ENCODE measurements around the gene PCDHGC5.

The PCDHGC5 gene

GRCh38 chr5:141488591-141489561 lies at the start of gene PCDHGC5:
Gene PCDHGC5, plus strand, starts transcription at chr5:141489081. Its CDS starts 160 bp downstream, at chr5:141489241.
- no peak for DNase-seq (ENCODE audit: low read depth in 2 of 2)

GRCh38 chr5:141439411-141440141 lies 49.3 kb upstream of the PCDHGC5 start:
- DNase-seq (ENCODE audit: low read depth in 2 of 2): no peak

GRCh38 chr5:141440341-141440740 lies 48.5 kb upstream of the PCDHGC5 start:
- DNase-seq (ENCODE audit: low read depth in 2 of 2): no peak

- DNase-seq (ENCODE audit: low read depth in 2 of 2): no peak
Observed at GRCh38 chr5:141441571-141442170, 47.2 kb upstream of the PCDHGC5 start.

- no peak for DNase-seq (ENCODE audit: low read depth in 2 of 2)
Observed at GRCh38 chr5:141465351-141465750, 23.5 kb upstream of the PCDHGC5 start.

- DNase-seq (ENCODE audit: low read depth in 2 of 2): no peak
Observed at GRCh38 chr5:141475625-141476131, 13.2 kb upstream of the PCDHGC5 start, which contains the start of gene PCDHGC3. Gene PCDHGC3, plus strand, starts transcription at chr5:141475966. Its CDS starts 151 bp downstream, at chr5:141476117.

- DNase-seq (ENCODE audit: low read depth in 2 of 2): no peak
Observed at GRCh38 chr5:141476132-141476911, 12.6 kb upstream of the PCDHGC5 start.

- DNase-seq (ENCODE audit: low read depth in 2 of 2): no peak
Observed at GRCh38 chr5:141477044-141477575, 11.8 kb upstream of the PCDHGC5 start.

GRCh38 chr5:141477815-141478214 lies 11.1 kb upstream of the PCDHGC5 start:
- no peak for DNase-seq (ENCODE audit: low read depth in 2 of 2)

GRCh38 chr5:141478321-141478945 lies 10.4 kb upstream of the PCDHGC5 start:
- no peak for DNase-seq (ENCODE audit: low read depth in 2 of 2)

GRCh38 chr5:141479776-141480175 lies 9.1 kb upstream of the PCDHGC5 start:
- no peak for DNase-seq (ENCODE audit: low read depth in 2 of 2)

- no peak for DNase-seq (ENCODE audit: low read depth in 2 of 2)
Observed at GRCh38 chr5:141483902-141484301, 5.0 kb upstream of the PCDHGC5 start.

- DNase-seq (ENCODE audit: low read depth in 2 of 2): no peak
Observed at GRCh38 chr5:141484310-141484640, 4.6 kb upstream of the PCDHGC5 start.

- no peak for DNase-seq (ENCODE audit: low read depth in 2 of 2)
Observed at GRCh38 chr5:141484641-141485311, 4.1 kb upstream of the PCDHGC5 start, which contains the start of gene PCDHGC4. Gene PCDHGC4, plus strand, starts transcription at chr5:141485030. Its CDS starts 144 bp downstream, at chr5:141485174.

- no peak for DNase-seq (ENCODE audit: low read depth in 2 of 2)
Observed at GRCh38 chr5:141485321-141486055, 3.4 kb upstream of the PCDHGC5 start.

- DNase-seq (ENCODE audit: low read depth in 2 of 2): no peak
Observed at GRCh38 chr5:141486091-141486490, 2.8 kb upstream of the PCDHGC5 start.

- no peak for DNase-seq (ENCODE audit: low read depth in 2 of 2)
Observed at GRCh38 chr5:141487131-141487530, 1.8 kb upstream of the PCDHGC5 start.

- no peak for DNase-seq (ENCODE audit: low read depth in 2 of 2)
Observed at GRCh38 chr5:141489841-141490240, 960 bp downstream of the PCDHGC5 start.

GRCh38 chr5:141490271-141490670 lies 1.4 kb downstream of the PCDHGC5 start:
- no peak for DNase-seq (ENCODE audit: low read depth in 2 of 2)
